Naive B cell (primary cell): Measurements from ENCODE around the gene TMEM255A. TPM values are rescaled to one million over a fixed set of nuclear protein-coding genes. Genes with fewer than 3 reads are reported as not detected.
A peak's percentile ranks its signal among the peaks of the same experiment; 100 is the strongest.

Experiments used
- ATAC-seq, 2 donors: fragments of 150-1000 bp; cut with Tn5 transposase; 2 replicates each; pipeline ENCODE4 v1.10.0; 2021; ENCODE audit warnings: low read depth in 2 of 2, mild to moderate bottlenecking in 2 of 2, moderate library complexity in 2 of 2
- DNase-seq: peaks from one replicate; pipeline ENCODE4 v3.0.0; 2022
- H3K27ac Mint-ChIP-seq, 6 donors: one replicate each; pipeline ENCODE4 v1.8.0; 2020 to 2022; ENCODE audit warnings: mild to moderate bottlenecking in 6 of 6, mixed read lengths in 6 of 6, moderate library complexity in 5 of 6, inconsistent platforms in 2 of 6
- H3K27me3 Mint-ChIP-seq, 3 donors: one replicate each; pipeline ENCODE4 v1.8.0; 2021 to 2022; ENCODE audit warnings: mixed read lengths in 3 of 3, mild to moderate bottlenecking in 1 of 3
- H3K36me3 Mint-ChIP-seq, 2 donors: one replicate each; pipeline ENCODE4 v1.8.0; 2020 to 2022; ENCODE audit warnings: mixed read lengths in 2 of 2, inconsistent platforms in 1 of 2, mild to moderate bottlenecking in 1 of 2
- H3K4me1 Mint-ChIP-seq, 3 donors: one replicate each; pipeline ENCODE4 v1.8.0; 2020 to 2022; ENCODE audit warnings: mixed read lengths in 3 of 3, inconsistent platforms in 1 of 3, mild to moderate bottlenecking in 1 of 3, moderate library complexity in 1 of 3
- H3K4me3 Mint-ChIP-seq, 8 donors: one replicate each; pipeline ENCODE4 v1.8.0; 2020 to 2022; ENCODE audit warnings: mild to moderate bottlenecking in 8 of 8, mixed read lengths in 8 of 8, moderate library complexity in 8 of 8, inconsistent platforms in 2 of 8
- H3K9me3 Mint-ChIP-seq, 7 donors: one replicate each; pipeline ENCODE4 v1.8.0; 2020 to 2022; ENCODE audit warnings: mixed read lengths in 7 of 7, mild to moderate bottlenecking in 5 of 7, inconsistent platforms in 2 of 7, moderate library complexity in 1 of 7
- polyA plus RNA-seq, 6 donors: library from polyadenylated mRNA; unstranded; fragments of 300-500 nt; fragmentation: Illumina TruSeq; gene quantifications; one replicate each; pipeline ENCODE4 v1.2.3, GENCODE V29; 2021; ENCODE audit warnings: low read depth in 6 of 6

Gene TMEM255A
- polyA plus RNA-seq, 6 donors from 2014 or later = 0.15 to 0.24 (median 0.23) TPM; not detected in 3

GRCh38 chrX:120244735-120245498, 66.3 kb downstream of the TMEM255A start:
- no peaks in the 10 kb centered on the region for H3K36me3 Mint-ChIP-seq
- peak; percentile 88 to 89 for ATAC-seq
- peak overlapping the region; percentile 87 to 99 (median 95) for H3K4me3 Mint-ChIP-seq
- H3K4me1 Mint-ChIP-seq = peaks cover 11 to 18% (median 17%) of the 10 kb centered on the region in 3 donors
- H3K9me3 Mint-ChIP-seq = peaks cover 0 to 2% (median 0%) of the 10 kb centered on the region in 7 donors
- peak overlapping the region; percentile 21 to 96 (median 94) for H3K27ac Mint-ChIP-seq
- DNase-seq = peak; percentile 45
- H3K27me3 Mint-ChIP-seq = peaks cover 0 to 11% (median 0%) of the 10 kb centered on the region in 3 donors

GRCh38 chrX:120244395-120244734, 66.9 kb downstream of the TMEM255A start:
- Mint-ChIP-seq H3K4me1 (peaks cover 11 to 18% (median 17%) of the 10 kb centered on the region in 3 donors), H3K27ac (peak overlapping the region; percentile 44 to 96 (median 94)), H3K4me3 (peak overlapping the region; percentile 87 to 99 (median 95)), H3K36me3 (peaks cover 0 to under 1% of the 10 kb centered on the region in 2 donors), H3K9me3 (peaks cover 0 to 2% (median 0%) of the 10 kb centered on the region in 7 donors), H3K27me3 (peaks cover 0 to 11% (median 0%) of the 10 kb centered on the region in 3 donors)
- DNase-seq (no peak), ATAC-seq (no peak)

GRCh38 chrX:120242813-120243212, 68.4 kb downstream of the TMEM255A start:
- peaks cover 0 to 2% (median 0%) of the 10 kb centered on the region in 7 donors for H3K9me3 Mint-ChIP-seq
- H3K4me3 Mint-ChIP-seq = peak overlapping the region in 1 of 8 donors; percentile 57

GRCh38 chrX:120238933-120239332, 72.3 kb downstream of the TMEM255A start:
- H3K4me1 Mint-ChIP-seq = peaks cover 5 to 12% (median 5%) of the 10 kb centered on the region in 3 donors
- no peak for DNase-seq
- peaks cover 0 to 7% (median 0%) of the 10 kb centered on the region in 3 donors for H3K27me3 Mint-ChIP-seq
- H3K4me3 Mint-ChIP-seq = no peak overlapping the region
- H3K36me3 Mint-ChIP-seq = peaks cover 5 to 12% of the 10 kb centered on the region in 2 donors
- no peak for ATAC-seq
- no peaks in the 10 kb centered on the region for H3K9me3 Mint-ChIP-seq
- H3K27ac Mint-ChIP-seq = peak overlapping the region in 1 of 6 donors; percentile 89

More at GRCh38 chrX:120242813-120243212, 68.4 kb downstream of the TMEM255A start:
- Mint-ChIP-seq H3K4me1 (peaks cover 11 to 21% (median 17%) of the 10 kb centered on the region in 3 donors), H3K36me3 (peaks cover 0 to 12% of the 10 kb centered on the region in 2 donors), H3K27me3 (peaks cover 0 to 18% (median 0%) of the 10 kb centered on the region in 3 donors), H3K27ac (no peak overlapping the region)
- DNase-seq (no peak), ATAC-seq (no peak)

- no peak for DNase-seq
- peaks cover 0 to under 1% (median 0%) of the 10 kb centered on the region in 7 donors for H3K9me3 Mint-ChIP-seq
- peaks cover 0 to 6% (median 0%) of the 10 kb centered on the region in 3 donors for H3K4me1 Mint-ChIP-seq
- H3K36me3 Mint-ChIP-seq = peaks cover 5 to 12% of the 10 kb centered on the region in 2 donors
- peaks cover 0 to 7% (median 0%) of the 10 kb centered on the region in 3 donors for H3K27me3 Mint-ChIP-seq
- ATAC-seq = no peak
- no peak overlapping the region for H3K27ac Mint-ChIP-seq
- H3K4me3 Mint-ChIP-seq = no peak overlapping the region
Measured at GRCh38 chrX:120236687-120237479, 74.4 kb downstream of the TMEM255A start.

- no peak for ATAC-seq
- Mint-ChIP-seq H3K27ac (peak overlapping the region in 1 of 6 donors; percentile 24), H3K9me3 (peaks cover 0 to 2% (median 0%) of the 10 kb centered on the region in 7 donors), H3K4me1 (peaks cover 0 to 3% (median 0%) of the 10 kb centered on the region in 3 donors), H3K36me3 (peaks cover 5 to 12% of the 10 kb centered on the region in 2 donors), H3K27me3 (peaks cover 0 to 7% (median 0%) of the 10 kb centered on the region in 3 donors), H3K4me3 (no peak overlapping the region)
- DNase-seq = no peak
Measured at GRCh38 chrX:120235284-120235683, 76.0 kb downstream of the TMEM255A start.

GRCh38 chrX:120228187-120228908, 82.9 kb downstream of the TMEM255A start:
- H3K27me3 Mint-ChIP-seq = no peaks in the 10 kb centered on the region
- H3K4me3 Mint-ChIP-seq = no peak overlapping the region
- ATAC-seq = no peak
- no peaks in the 10 kb centered on the region for H3K4me1 Mint-ChIP-seq
- no peaks in the 10 kb centered on the region for H3K36me3 Mint-ChIP-seq
- peak overlapping the region in 1 of 6 donors; percentile 58 for H3K27ac Mint-ChIP-seq
- no peak for DNase-seq
- H3K9me3 Mint-ChIP-seq = peaks cover 0 to 2% (median 0%) of the 10 kb centered on the region in 7 donors

- no peaks in the 10 kb centered on the region for H3K27me3 Mint-ChIP-seq
- no peaks in the 10 kb centered on the region for H3K9me3 Mint-ChIP-seq
- H3K36me3 Mint-ChIP-seq = no peaks in the 10 kb centered on the region
- H3K27ac Mint-ChIP-seq = no peak overlapping the region
- no peak for DNase-seq
- no peak overlapping the region for H3K4me3 Mint-ChIP-seq
- no peaks in the 10 kb centered on the region for H3K4me1 Mint-ChIP-seq
- ATAC-seq = no peak
Measured at GRCh38 chrX:120224388-120224787, 86.9 kb downstream of the TMEM255A start.

- no peaks in the 10 kb centered on the region for H3K27me3 Mint-ChIP-seq
- DNase-seq (no peak), ATAC-seq (no peak)
- no peaks in the 10 kb centered on the region for H3K4me1 Mint-ChIP-seq
- no peak overlapping the region for H3K27ac Mint-ChIP-seq
- peaks cover 0 to 2% (median 0%) of the 10 kb centered on the region in 7 donors for H3K9me3 Mint-ChIP-seq
- H3K4me3 Mint-ChIP-seq = no peak overlapping the region
- no peaks in the 10 kb centered on the region for H3K36me3 Mint-ChIP-seq
Measured at GRCh38 chrX:120223374-120223773, 87.9 kb downstream of the TMEM255A start.

GRCh38 chrX:120213438-120214265, 97.6 kb downstream of the TMEM255A start:
- peaks cover 0 to 3% of the 10 kb centered on the region in 2 donors for H3K36me3 Mint-ChIP-seq
- DNase-seq = peak; percentile 34
- H3K27ac Mint-ChIP-seq = peak overlapping the region in 2 of 6 donors; percentile 6 to 17
- ATAC-seq = peak; percentile 59 to 69
- H3K27me3 Mint-ChIP-seq = no peaks in the 10 kb centered on the region
- peaks cover under 1 to 10% (median 2%) of the 10 kb centered on the region in 3 donors for H3K4me1 Mint-ChIP-seq
- peak overlapping the region in 2 of 8 donors; percentile 4 to 33 for H3K4me3 Mint-ChIP-seq
- no peaks in the 10 kb centered on the region for H3K9me3 Mint-ChIP-seq
